NAMALWA (cell line): ENCODE data around the gene SPNS2.

Source experiments
- DNase-seq: peaks from one replicate; pipeline ENCODE4 v3.0.0-alpha.2; 2015; ENCODE audit warnings: low spot score

SPNS2 gene

GRCh38 chr17:4520060-4520893 lies 21.6 kb downstream of the SPNS2 start:
- DNase-seq, result no peak

DNA sequence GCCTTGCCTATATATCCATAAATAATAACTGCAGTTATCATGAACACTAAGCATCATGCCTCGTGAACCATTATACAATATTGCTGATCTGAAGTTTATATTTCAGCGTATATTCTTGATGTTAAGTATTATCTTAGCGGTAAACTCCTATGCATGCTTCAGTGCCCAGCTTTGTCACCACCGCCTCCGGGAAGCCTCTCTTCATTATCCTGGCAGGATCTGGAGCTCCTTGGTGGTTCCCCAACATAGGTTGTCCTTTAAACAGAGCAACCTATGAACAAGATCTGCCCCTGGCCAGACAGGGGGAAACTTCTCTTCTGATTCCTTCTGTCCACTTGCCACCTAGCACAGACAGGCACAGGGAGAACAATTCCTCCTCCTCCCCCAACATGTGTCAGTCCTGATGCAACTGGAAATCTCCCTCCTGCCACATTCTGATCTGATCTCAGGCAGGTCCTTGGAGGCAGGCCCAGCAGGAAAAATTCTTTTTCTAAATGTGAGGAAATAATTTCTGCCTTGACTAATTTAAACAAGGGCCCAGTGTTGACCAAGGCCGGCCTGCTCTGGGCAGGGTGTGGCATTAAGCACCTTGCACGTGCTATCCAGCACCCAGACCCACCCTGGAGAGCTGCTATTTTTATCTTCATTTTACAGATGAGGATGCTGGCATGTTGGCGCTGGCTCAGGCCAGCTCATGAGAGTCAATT lies 22.4 kb downstream of the SPNS2 start:
- DNase-seq, result no peak

DNA sequence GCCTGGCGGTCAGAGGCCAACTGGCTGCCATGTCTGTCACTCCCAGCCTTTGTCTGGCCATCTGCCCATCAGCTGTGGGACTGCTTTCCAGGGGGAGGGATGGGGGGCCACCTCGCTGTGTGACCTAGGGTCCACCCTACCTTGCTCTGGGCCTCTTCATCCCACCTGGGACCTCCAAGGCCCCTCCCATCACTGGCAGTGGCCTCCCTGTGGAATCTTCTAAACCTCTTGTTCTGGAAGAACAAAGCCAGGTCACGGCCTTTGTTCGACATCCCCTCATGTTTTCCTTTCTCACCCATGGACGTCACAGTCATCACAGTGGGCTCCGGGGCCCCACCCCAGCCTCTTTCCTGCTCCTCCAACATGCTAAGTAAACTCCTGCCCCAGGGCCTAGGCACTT lies 24.0 kb downstream of the SPNS2 start:
- DNase-seq, result no peak

GRCh38 chr17:4523946-4524345 lies 25.3 kb downstream of the SPNS2 start:
- DNase-seq, result no peak

DNA sequence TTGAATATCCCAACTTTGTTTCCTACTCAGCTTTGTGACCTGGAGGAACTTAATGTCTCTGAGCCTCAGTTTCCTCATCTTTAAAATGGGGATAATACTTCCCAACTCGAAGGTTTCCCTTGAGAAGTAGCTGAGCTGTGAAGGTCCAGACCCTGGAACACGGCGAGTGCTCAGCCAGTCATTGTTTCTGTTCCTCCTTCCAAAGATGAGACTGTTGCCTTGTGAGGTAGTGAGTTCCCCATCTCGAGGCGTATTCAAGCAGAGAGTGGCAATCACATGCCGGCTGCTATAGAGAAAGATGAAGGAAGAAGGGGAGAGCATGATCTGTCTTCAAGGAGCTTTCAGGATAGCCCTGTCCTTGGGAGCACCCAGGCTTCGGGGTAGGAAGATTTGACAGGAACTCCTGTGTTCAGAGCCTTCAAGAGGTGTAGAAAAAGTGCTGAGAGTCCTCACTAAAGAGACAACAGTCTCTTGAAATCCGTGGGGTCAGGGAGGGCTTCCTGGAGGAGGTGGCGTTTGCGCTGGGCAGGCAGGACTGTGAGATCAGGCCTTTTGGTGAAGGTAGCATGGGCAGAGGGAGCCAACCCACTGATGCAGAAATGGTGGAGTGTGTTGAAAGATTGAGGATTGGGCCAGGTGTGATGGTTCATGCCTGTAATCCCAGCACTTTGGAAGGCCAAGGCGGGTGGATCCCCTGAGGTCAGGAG lies 27.2 kb downstream of the SPNS2 start:
- no peak for DNase-seq

DNA sequence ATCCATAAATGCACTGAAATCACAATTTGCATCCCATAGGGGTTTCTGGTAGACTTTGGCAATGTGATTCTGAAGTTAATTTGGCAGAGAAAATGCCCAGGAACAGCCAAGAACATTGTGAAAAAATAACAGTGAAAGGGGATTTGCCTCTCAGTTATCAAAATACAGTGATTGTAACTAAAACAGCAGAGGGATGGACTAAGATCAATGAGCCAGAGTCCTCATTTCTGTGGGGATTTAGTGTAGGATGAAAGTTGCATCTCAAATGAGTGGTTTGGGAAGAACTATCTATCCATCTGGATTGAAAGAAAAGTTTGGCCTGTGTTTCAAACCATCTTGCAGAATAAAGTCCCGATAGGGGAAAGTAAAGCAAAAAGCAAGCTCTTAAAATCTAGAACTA lies 28.5 kb downstream of the SPNS2 start:
- DNase-seq, result no peak

- no peak for DNase-seq
Observed at GRCh38 chr17:4527566-4528125, 29.0 kb downstream of the SPNS2 start.

- DNase-seq, result no peak
Observed at GRCh38 chr17:4529533-4530152, 31.0 kb downstream of the SPNS2 start.

DNA sequence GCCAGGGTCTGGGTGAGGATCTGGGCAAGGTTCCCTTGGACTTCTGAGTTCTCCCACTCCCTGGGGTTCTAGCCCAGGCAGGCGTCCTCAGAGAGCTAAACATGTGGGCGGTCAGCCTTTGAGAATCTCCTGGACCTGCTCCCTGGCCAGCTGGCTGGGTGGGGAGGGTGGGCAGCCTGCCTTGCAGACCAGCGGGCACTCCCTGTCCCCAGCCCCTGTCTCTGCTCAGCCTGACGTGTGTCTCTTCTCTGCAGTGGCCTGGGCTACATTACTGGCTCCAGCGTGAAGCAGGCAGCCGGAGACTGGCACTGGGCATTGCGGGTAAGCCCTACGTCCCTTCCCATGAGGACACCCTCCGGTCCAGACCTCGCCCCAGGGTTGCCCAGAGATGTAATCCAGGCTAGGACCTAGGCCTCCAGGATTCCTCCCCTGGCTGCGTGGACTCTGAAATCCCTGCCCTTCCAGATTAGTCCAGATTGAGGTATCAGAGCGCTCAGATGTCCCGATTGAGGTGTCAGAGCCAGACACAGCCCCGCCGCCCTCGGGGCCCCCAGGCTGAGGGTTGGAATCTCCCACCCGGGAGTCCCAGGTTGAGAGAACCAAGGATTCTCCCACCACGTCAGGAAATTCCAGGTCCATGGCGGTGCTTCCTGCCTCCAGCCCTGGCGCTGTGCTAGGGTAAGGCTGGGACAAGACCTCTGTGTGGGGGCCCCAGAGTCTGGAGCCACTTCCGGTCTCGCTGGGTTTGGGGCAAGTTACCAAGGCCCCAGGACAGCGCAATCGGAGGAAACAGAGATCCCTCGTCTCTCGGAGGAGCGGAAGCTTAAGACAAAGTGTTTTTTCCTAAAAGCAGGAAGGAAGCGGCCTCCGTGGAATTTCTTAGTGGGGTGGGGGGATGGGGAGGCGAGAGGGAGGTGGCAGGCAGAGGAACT lies 32.4 kb downstream of the SPNS2 start:
- DNase-seq, result no peak

DNA sequence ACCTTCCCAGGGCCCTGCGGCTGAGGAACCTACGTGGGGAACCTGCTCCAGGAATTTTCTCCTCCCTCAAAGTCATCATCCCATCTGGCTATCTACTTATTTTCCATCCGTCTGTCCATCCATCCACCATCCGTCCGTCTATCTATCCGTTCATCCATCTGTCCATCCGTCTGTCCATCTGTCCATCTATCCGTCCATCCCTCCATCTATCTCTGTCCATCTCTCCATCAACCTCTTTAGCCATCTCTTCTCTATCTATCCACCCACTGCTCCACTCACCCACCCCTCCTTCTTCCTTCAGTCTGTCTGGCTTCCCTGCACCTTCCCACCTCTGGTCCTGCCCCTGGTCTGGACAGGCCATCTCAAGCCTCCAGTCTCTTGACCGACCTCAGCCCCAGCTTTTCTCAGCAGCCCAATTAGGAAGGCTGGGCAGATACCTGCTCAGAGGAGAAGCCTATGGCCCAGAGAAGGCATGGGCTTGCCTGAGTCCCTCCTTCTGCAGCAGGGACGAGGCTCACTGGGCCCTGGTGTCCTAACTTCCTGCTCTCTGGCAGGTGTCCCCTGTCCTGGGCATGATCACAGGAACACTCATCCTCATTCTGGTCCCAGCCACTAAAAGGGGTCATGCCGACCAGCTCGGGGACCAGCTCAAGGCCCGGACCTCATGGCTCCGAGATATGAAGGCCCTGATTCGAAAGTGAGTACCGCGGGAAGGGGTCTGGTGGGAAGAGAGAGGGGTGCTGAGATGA lies 33.5 kb downstream of the SPNS2 start:
- no peak for DNase-seq

DNA sequence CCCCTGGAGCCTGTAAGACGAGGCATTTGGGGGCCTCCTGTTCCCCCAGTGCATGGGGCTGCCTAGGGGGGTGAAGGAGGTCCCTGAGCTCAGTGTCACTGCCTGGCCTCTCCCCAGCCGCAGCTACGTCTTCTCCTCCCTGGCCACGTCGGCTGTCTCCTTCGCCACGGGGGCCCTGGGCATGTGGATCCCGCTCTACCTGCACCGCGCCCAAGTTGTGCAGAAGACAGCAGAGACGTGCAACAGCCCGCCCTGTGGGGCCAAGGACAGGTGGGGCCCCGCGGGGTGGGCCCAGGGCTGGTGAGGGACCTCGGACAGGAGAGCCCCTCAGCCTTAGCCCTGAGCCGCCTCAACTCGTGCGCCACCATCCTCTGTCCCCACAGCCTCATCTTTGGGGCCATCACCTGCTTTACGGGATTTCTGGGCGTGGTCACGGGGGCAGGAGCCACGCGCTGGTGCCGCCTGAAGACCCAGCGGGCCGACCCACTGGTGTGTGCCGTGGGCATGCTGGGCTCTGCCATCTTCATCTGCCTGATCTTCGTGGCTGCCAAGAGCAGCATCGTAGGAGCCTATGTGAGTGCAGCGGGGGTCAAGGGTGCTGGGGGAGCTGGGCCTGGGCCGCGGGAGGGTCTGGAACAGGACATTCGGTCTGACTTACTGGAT lies 34.3 kb downstream of the SPNS2 start:
- no peak for DNase-seq

- DNase-seq, result no peak
Observed at GRCh38 chr17:4533523-4534504, 35.1 kb downstream of the SPNS2 start.

DNA sequence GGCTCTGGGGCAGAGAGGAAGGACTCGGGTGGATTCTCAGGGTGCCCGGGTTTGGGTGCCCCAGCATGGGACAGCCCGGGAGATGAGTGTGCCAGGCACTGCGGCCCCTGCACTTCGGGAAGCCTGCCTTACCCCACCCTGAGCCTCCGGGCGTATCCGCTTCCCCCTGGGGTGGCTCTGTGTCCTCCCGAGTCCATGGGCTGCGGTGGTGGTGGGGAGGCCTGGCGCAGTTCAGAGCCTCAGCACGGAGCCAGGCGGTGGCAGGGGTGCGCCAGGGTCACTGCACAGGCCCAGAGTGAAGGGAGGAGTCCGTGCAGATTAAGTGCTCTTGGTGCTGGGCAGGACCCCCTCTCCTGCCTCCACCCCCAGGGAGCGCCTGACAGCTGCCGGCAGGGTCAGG lies 35.8 kb downstream of the SPNS2 start:
- DNase-seq, result no peak

- DNase-seq, result no peak
Observed at GRCh38 chr17:4534928-4535666, 36.4 kb downstream of the SPNS2 start.

- DNase-seq, result no peak
Observed at GRCh38 chr17:4535667-4536258, 37.1 kb downstream of the SPNS2 start.

DNA sequence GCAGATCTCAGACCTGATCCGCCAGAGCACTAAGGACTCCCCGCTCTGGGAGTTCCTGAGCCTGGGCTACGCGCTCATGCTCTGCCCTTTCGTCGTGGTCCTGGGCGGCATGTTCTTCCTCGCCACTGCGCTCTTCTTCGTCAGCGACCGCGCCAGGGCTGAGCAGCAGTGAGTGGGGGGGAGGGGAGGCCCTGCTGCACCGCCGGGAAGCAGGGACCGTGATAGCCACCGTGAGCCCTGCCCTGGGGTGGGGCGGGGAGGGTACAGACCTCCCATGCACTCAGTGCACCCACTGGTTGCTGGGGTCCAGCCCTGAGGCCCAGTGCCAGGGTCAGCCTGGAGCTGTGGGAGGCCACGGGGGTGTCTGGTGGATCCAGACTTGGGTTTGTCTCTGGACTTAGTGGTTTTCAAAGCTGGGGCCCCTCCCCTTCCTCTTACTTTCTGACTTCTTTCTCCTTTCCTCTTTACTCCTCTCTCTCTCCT lies 37.6 kb downstream of the SPNS2 start:
- no peak for DNase-seq

- no peak for DNase-seq
Observed at GRCh38 chr17:4536742-4537411, 38.2 kb downstream of the SPNS2 start.
